PC-3 (cell line): ENCODE measurements around the gene GUCA2A.

Experiments used
- CTCF ChIP-seq: fragments of 300-600 bp; sonication (generic); conservative IDR thresholded peaks from 2 replicates; pipeline ENCODE4 v1.5.1; 2017; ENCODE audit warnings: antibody characterized with exemption, low read depth, mild to moderate bottlenecking, low read length
- EZH2 ChIP-seq: fragments of 300-600 bp; sonication (generic); IDR thresholded peaks from one replicate; pipeline ENCODE4 v1.6.1; 2017; ENCODE audit warnings: antibody characterized with exemption, mild to moderate bottlenecking, low read length; ENCODE audit not compliant: unreplicated experiment
- EZH2phosphoT487 ChIP-seq: fragments of 300-600 bp; sonication (generic); IDR thresholded peaks from 2 replicates; pipeline ENCODE4 v1.6.1; 2018; ENCODE audit warnings: mild to moderate bottlenecking, antibody characterized with exemption, low read length, borderline replicate concordance

- TF ChIP-seq EZH2, result no peak
- TF ChIP-seq CTCF, result no peak
- no peak for TF ChIP-seq EZH2phosphoT487
These were observed 18.6 kb downstream of the GUCA2A start for GRCh38 chr1:42145764-42146625.
